ENCODE data around the gene MACROD2.

Gene MACROD2

GRCh38 chr20:14609328-14610221 lies 614.3 kb downstream of the MACROD2 start:
- H3K36me3 ChIP-seq, result no peaks in the 10 kb centered on the region
- no peaks in the 10 kb centered on the region for H3K9me3 ChIP-seq
- no peaks in the 10 kb centered on the region for H3K4me1 ChIP-seq (ENCODE audit: control insufficient read depth in 1 of 2, insufficient read depth in 1 of 2, low read depth in 1 of 2, low read length in 1 of 2)
- H3K27me3 ChIP-seq, result no peaks in the 10 kb centered on the region
- TF ChIP-seq CTCF (IDR thresholded peaks at IDR 0.05), result no peak
- no peak overlapping the region for H3K4me3 ChIP-seq (ENCODE audit: low read depth in 1 of 2, low read length in 1 of 2)
- no peak overlapping the region for H3K27ac ChIP-seq

- Histone ChIP-seq H3K9me3 (no peaks in the 10 kb centered on the region), H3K4me1 (ENCODE audit: control insufficient read depth in 1 of 2, insufficient read depth in 1 of 2, low read depth in 1 of 2, low read length in 1 of 2) (no peaks in the 10 kb centered on the region), H3K4me3 (ENCODE audit: low read depth in 1 of 2, low read length in 1 of 2) (no peak overlapping the region), H3K36me3 (no peaks in the 10 kb centered on the region), H3K27me3 (no peaks in the 10 kb centered on the region), H3K27ac (no peak overlapping the region)
- TF ChIP-seq CTCF (IDR thresholded peaks at IDR 0.05), result no peak
These were observed 616.2 kb downstream of the MACROD2 start for GRCh38 chr20:14611479-14611878.

- Histone ChIP-seq H3K9me3 (no peaks in the 10 kb centered on the region), H3K27me3 (no peaks in the 10 kb centered on the region), H3K4me1 (ENCODE audit: control insufficient read depth in 1 of 2, insufficient read depth in 1 of 2, low read depth in 1 of 2, low read length in 1 of 2) (no peaks in the 10 kb centered on the region), H3K27ac (no peak overlapping the region), H3K36me3 (no peaks in the 10 kb centered on the region), H3K4me3 (ENCODE audit: low read depth in 1 of 2, low read length in 1 of 2) (no peak overlapping the region)
- no peak for TF ChIP-seq CTCF (IDR thresholded peaks at IDR 0.05)
These were observed 617.1 kb downstream of the MACROD2 start for GRCh38 chr20:14612391-14612790.

GRCh38 chr20:14616003-14616402 lies 620.7 kb downstream of the MACROD2 start:
- H3K9me3 ChIP-seq, result no peaks in the 10 kb centered on the region
- H3K36me3 ChIP-seq, result no peaks in the 10 kb centered on the region
- no peaks in the 10 kb centered on the region for H3K4me1 ChIP-seq (ENCODE audit: control insufficient read depth in 1 of 2, insufficient read depth in 1 of 2, low read depth in 1 of 2, low read length in 1 of 2)
- no peak for TF ChIP-seq CTCF (IDR thresholded peaks at IDR 0.05)
- H3K27ac ChIP-seq, result no peak overlapping the region
- H3K27me3 ChIP-seq, result no peaks in the 10 kb centered on the region
- no peak overlapping the region for H3K4me3 ChIP-seq (ENCODE audit: low read depth in 1 of 2, low read length in 1 of 2)

GRCh38 chr20:14617123-14617522 lies 621.8 kb downstream of the MACROD2 start:
- H3K9me3 ChIP-seq, result no peaks in the 10 kb centered on the region
- H3K4me3 ChIP-seq (ENCODE audit: low read depth in 1 of 2, low read length in 1 of 2), result no peak overlapping the region
- H3K27ac ChIP-seq, result no peak overlapping the region
- TF ChIP-seq CTCF (IDR thresholded peaks at IDR 0.05), result no peak
- no peaks in the 10 kb centered on the region for H3K4me1 ChIP-seq (ENCODE audit: control insufficient read depth in 1 of 2, insufficient read depth in 1 of 2, low read depth in 1 of 2, low read length in 1 of 2)
- H3K27me3 ChIP-seq, result no peaks in the 10 kb centered on the region
- H3K36me3 ChIP-seq, result no peaks in the 10 kb centered on the region
